K562 (cell line): ENCODE data around the gene DBP. TPM values are rescaled to one million over a fixed set of nuclear protein-coding genes. Genes with fewer than 3 reads are reported as not detected.

Source experiments
- ATAC-seq: fragments of 200-7000 bp; cut with Tn5 transposase; 3 replicates; pipeline ENCODE4 v1.9.1; 2020; ENCODE audit warnings: moderate library complexity
- BruUV-seq: library from RNA; stranded (reverse); fragments of 400-500 nt; replicated peaks from 2 replicates; lab custom pipeline; 2021; lab: Mats Ljungman, UMichigan
- CTCF ChIA-PET: fragments of 300-600 bp; formaldehyde crosslinking; extraction: SDS; loops from one replicate; lab custom pipeline; 2021; ENCODE audit warnings: low intra/inter-chr PET ratio; lab: Yijun Ruan, JAX
- POLR2A ChIA-PET: fragments of 300-600, 350-650 bp; sonication (Branson Sonifier 250); formaldehyde crosslinking; extraction: SDS; loops from one replicate; lab custom pipeline; 2021; ENCODE audit warnings: antibody characterized with exemption, inconsistent platforms; lab: Yijun Ruan, JAX
- DNase-seq, 4 experiments: peaks; one replicate each; pipeline versions ENCODE4 v3.0.0 to v3.0.0-alpha.2; 2011 to 2018; ENCODE audit warnings: low spot score in 3 of 4, mixed read lengths in 3 of 4; ENCODE audit errors: extremely low read depth in 1 of 4
- FAIRE-seq: peaks from 2 replicates; lab custom pipeline; 2011; peaks lifted over from hg19 to GRCh38; lab: Jason Lieb, UNC
- H2AFZ ChIP-seq: 2 replicates; pipeline ENCODE4 v1.6.0; 2011; ENCODE audit warnings: low read depth, low read length, control low read depth, inconsistent platforms
- H3K27ac ChIP-seq: fragments of 200-600 bp; 3 replicates; pipeline ENCODE4 v1.8.0; 2011; ENCODE audit warnings: low read depth, mild to moderate bottlenecking, control low read depth, inconsistent platforms, low read length, moderate library complexity, mixed read lengths; ENCODE audit errors: extremely low read depth
- H3K27me3 ChIP-seq, 2 experiments: fragments of 300-600 bp in 1 of 2; 2 replicates in 1 of 2; 3 replicates in 1 of 2; pipeline versions ENCODE4 v1.6.0 to v1.8.0; 2011; ENCODE audit warnings: inconsistent platforms in 2 of 2, low read length in 2 of 2, mild to moderate bottlenecking in 1 of 2, mixed read lengths in 1 of 2, moderate library complexity in 1 of 2; ENCODE audit not compliant: control insufficient read depth in 2 of 2, insufficient read depth in 2 of 2
- H3K36me3 ChIP-seq: fragments of 300-600 bp; 3 replicates; pipeline ENCODE4 v1.8.0; 2011; ENCODE audit warnings: mild to moderate bottlenecking, low read length, inconsistent platforms; ENCODE audit not compliant: control insufficient read depth, insufficient read depth
- H3K4me1 ChIP-seq, 2 experiments: fragments of 200-600 bp in 1 of 2; replicated peaks in 1 of 2; 2 replicates in 1 of 2; 3 replicates in 1 of 2; pipeline versions ENCODE4 v1.5.1 to v1.8.0; 2011; ENCODE audit warnings: inconsistent platforms in 2 of 2, low read length in 2 of 2, mild to moderate bottlenecking in 1 of 2, mixed read lengths in 1 of 2, moderate library complexity in 1 of 2; ENCODE audit not compliant: control insufficient read depth in 2 of 2, insufficient read depth in 2 of 2
- H3K4me2 ChIP-seq: 2 replicates; pipeline ENCODE4 v1.6.1; 2011; ENCODE audit warnings: low read length, control low read depth, inconsistent platforms, mixed read lengths; ENCODE audit not compliant: insufficient read depth
- H3K4me3 ChIP-seq: fragments of 200-600 bp; sonication (generic), shearing (Covaris generic); 2 replicates; pipeline ENCODE4 v1.5.1; 2016; ENCODE audit warnings: control low read depth, inconsistent platforms
- H3K79me2 ChIP-seq: fragments of 200-600 bp; 3 replicates; pipeline ENCODE4 v1.8.0; 2011; ENCODE audit warnings: low read length, inconsistent platforms; ENCODE audit not compliant: control insufficient read depth, insufficient read depth
- H3K9ac ChIP-seq, 2 experiments: 2 replicates each; pipeline versions ENCODE4 v1.6.0 to v1.6.1; 2011; ENCODE audit warnings: low read depth in 2 of 2, low read length in 2 of 2, control low read depth in 1 of 2, inconsistent platforms in 1 of 2, mild to moderate bottlenecking in 1 of 2, mixed read lengths in 1 of 2; ENCODE audit not compliant: insufficient read depth in 1 of 2
- H3K9me1 ChIP-seq: one replicate; pipeline ENCODE4 v1.6.0; 2011; ENCODE audit warnings: inconsistent platforms, mild to moderate bottlenecking, low read length, moderate library complexity; ENCODE audit not compliant: control insufficient read depth, insufficient read depth
- H3K9me3 ChIP-seq: replicated peaks from 2 replicates; pipeline ENCODE4 v1.5.1; 2011; ENCODE audit warnings: low read depth, low read length, inconsistent platforms; ENCODE audit not compliant: control insufficient read depth, insufficient read depth
- H4K20me1 ChIP-seq: replicated peaks from 2 replicates; pipeline ENCODE4 v1.6.1; 2011; ENCODE audit warnings: low read length, inconsistent platforms, mixed read lengths; ENCODE audit not compliant: control insufficient read depth, insufficient read depth
- BRD9 ChIP-seq: fragments of 450-650 bp; IDR thresholded peaks from 2 replicates; pipeline ENCODE4 v1.6.1; 2018; ENCODE audit warnings: low read depth; ENCODE audit not compliant: partially characterized antibody
- HCFC1 ChIP-seq: IDR thresholded peaks from 2 replicates; pipeline ENCODE4 v1.6.1; 2012; ENCODE audit warnings: low read depth, low read length, improper control_type of control experiment
- HDAC1 ChIP-seq, 2 experiments: fragments of 450-650 bp; IDR thresholded peaks; 2 replicates each; pipeline ENCODE4 v1.6.1; 2016 to 2017; ENCODE audit warnings: inconsistent platforms in 1 of 2, mild to moderate bottlenecking in 1 of 2, moderate library complexity in 1 of 2
- LARP7 ChIP-seq: fragments of 450-650 bp; IDR thresholded peaks from 2 replicates; pipeline ENCODE4 v1.6.1; 2016
- SMARCA5 ChIP-seq: fragments of 450-650 bp; IDR thresholded peaks from 2 replicates; pipeline ENCODE4 v1.6.1; 2016
- UBTF ChIP-seq, 2 experiments: IDR thresholded peaks; 2 replicates each; pipeline ENCODE4 v1.6.1; 2012; ENCODE audit warnings: improper control_type of control experiment in 2 of 2, low read depth in 2 of 2, low read length in 2 of 2, borderline replicate concordance in 1 of 2
- ZBTB26 ChIP-seq: fragments of 450-650 bp; formaldehyde crosslinking; IDR thresholded peaks from 2 replicates; pipeline ENCODE4 v1.4.0; 2022; ENCODE audit warnings: missing genetic modification characterization
- ZNF274 ChIP-seq: IDR thresholded peaks from 2 replicates; pipeline ENCODE4 v1.6.1; 2011; ENCODE audit warnings: low read depth, mild to moderate bottlenecking, low read length, moderate library complexity, borderline replicate concordance
- ZNF316 ChIP-seq: fragments of 450-650 bp; IDR thresholded peaks from 2 replicates; pipeline ENCODE4 v1.6.1; 2016
- WGBS: fragments of 100-300 bp; shearing (Covaris generic); methylation state at CpG from one replicate; pipeline ENCODE4 v1.1.6; 2016; ENCODE audit warnings: low coverage, mixed read lengths; ENCODE audit not compliant: insufficient coverage; ENCODE audit errors: missing lambda C conversion rate; 5-methylcytosine and 5-hydroxymethylcytosine counted together
- in situ Hi-C: fragments of 300-500 bp; cut with MboI; formaldehyde crosslinking; loops from 4 replicates; pipeline ENCODE4 v1.15.0; 2018; ENCODE audit warnings: inconsistent platforms, mixed read lengths
- intact Hi-C: fragments of 100-400 bp; cut with micrococcal nuclease; formaldehyde crosslinking; loops from 2 replicates; pipeline ENCODE4 v1.14.2; 2022
- polyA plus RNA-seq, 8 experiments: library from polyadenylated mRNA; depleted of rRNA in 4 of 8; stranded (reverse) in 5 of 8; unstranded in 3 of 8; fragments of >200 nt; fragmentation: Nextera tagmentation in 2 of 8; fragmentation: Illumina TruSeq in 1 of 8; extraction: Ambion mirVana in 2 of 8; extraction: Trizol in 1 of 8; gene quantifications; 2 replicates each; pipeline versions ENCODE4 v1.2.1 to v1.2.3, GENCODE V29; 2011 to 2014; ENCODE audit warnings: inconsistent platforms in 1 of 8, missing spikeins in 1 of 8
- total RNA-seq, 7 experiments: library from RNA; depleted of rRNA in 6 of 7; stranded (reverse); fragments of >200 nt in 6 of 7; fragmentation: Illumina TruSeq in 2 of 7; extraction: Trizol in 2 of 7; gene quantifications; 2 replicates each; pipeline versions ENCODE4 v1.2.1 to v1.2.3, GENCODE V29; 2011 to 2021; ENCODE audit warnings: low replicate concordance in 1 of 7
- TF ChIP-seq, protein P1 (sequence below): fragments of 450-650 bp; IDR thresholded peaks from 2 replicates; pipeline ENCODE4 v1.6.1; 2018; ENCODE audit warnings: mild to moderate bottlenecking, low read depth; ENCODE audit not compliant: partially characterized antibody
- TF ChIP-seq, protein P2 (sequence below), 2 experiments: fragments of 450-650 bp; IDR thresholded peaks; 2 replicates each; pipeline ENCODE4 v1.6.1; 2016

DBP gene
- total and polyA plus RNA-seq, 9 of the 15 experiments (the other 6 are each of a cell fraction or from before 2014, with no cell fraction given): 0.25 to 5.5 (median 1.8) TPM

- peak overlapping the region; percentile 56; the same call in 1 of the 3 replicates for H3K27ac ChIP-seq
- TF ChIP-seq ZBTB26 (CRISPR knock-in tag) (peak; percentile 81; the same call in 1 of the 2 replicates), UBTF (IDR thresholded peaks at IDR 0.05; ENCODE audit: borderline replicate concordance in 1 of 2, low read depth in 2 of 2, low read length in 2 of 2) (no peak), ZNF274 (no peak), HCFC1 (no peak), SMARCA5 (0 out of 2 replicates have a peak, but pooled peaks have one; percentile 45), ZNF316 (peak; percentile 35; the same call in 1 of the 2 replicates), LARP7 (0 out of 2 replicates have a peak, but pooled peaks have one; percentile 72), BRD9 (no peak), HDAC1 (IDR thresholded peaks at IDR 0.05) (peak in 1 of 2 experiments; percentile 68; a peak in 2 of 4 replicates)
- TF ChIP-seq, protein P1, sequence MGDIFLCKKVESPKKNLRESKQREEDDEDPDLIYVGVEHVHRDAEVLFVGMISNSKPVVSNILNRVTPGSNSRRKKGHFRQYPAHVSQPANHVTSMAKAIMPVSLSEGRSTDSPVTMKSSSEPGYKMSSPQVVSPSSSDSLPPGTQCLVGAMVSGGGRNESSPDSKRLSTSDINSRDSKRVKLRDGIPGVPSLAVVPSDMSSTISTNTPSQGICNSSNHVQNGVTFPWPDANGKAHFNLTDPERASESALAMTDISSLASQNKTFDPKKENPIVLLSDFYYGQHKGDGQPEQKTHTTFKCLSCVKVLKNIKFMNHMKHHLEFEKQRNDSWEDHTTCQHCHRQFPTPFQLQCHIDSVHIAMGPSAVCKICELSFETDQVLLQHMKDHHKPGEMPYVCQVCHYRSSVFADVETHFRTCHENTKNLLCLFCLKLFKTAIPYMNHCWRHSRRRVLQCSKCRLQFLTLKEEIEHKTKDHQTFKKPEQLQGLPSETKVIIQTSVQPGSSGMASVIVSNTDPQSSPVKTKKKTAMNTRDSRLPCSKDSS: peak; percentile 10
- TF ChIP-seq, protein P2, sequence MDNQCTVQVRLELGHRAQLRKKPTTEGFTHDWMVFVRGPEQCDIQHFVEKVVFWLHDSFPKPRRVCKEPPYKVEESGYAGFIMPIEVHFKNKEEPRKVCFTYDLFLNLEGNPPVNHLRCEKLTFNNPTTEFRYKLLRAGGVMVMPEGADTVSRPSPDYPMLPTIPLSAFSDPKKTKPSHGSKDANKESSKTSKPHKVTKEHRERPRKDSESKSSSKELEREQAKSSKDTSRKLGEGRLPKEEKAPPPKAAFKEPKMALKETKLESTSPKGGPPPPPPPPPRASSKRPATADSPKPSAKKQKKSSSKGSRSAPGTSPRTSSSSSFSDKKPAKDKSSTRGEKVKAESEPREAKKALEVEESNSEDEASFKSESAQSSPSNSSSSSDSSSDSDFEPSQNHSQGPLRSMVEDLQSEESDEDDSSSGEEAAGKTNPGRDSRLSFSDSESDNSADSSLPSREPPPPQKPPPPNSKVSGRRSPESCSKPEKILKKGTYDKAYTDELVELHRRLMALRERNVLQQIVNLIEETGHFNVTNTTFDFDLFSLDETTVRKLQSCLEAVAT (IDR thresholded peaks at IDR 0.05): 0 out of 4 replicates have a peak, but pooled peaks have one; percentile 13 to 51
Measured at GRCh38 chr19:48635966-48636858, 967 bp downstream of the DBP start.

More at GRCh38 chr19:48635966-48636858, 967 bp downstream of the DBP start:
- Histone ChIP-seq H3K9me3 (no peaks in the 10 kb centered on the region), H3K4me3 (peak overlapping the region; percentile 51), H2AFZ (0 out of 2 replicates have a peak overlapping the region, but pooled peaks have one; percentile 56), H3K79me2 (peaks cover 27% of the 10 kb centered on the region; the same call in 2 of the 3 replicates), H3K4me1 (peaks cover 47 to 77% of the 10 kb centered on the region in 2 experiments), H3K4me2 (peak overlapping the region; percentile 100), H3K36me3 (no peaks in the 10 kb centered on the region; the same call in 2 of the 3 replicates), H3K9me1 (peaks cover 4% of the 10 kb centered on the region), H3K27me3 (no peaks in the 10 kb centered on the region), H4K20me1 (0 out of 2 replicates have a peak, but pooled peaks cover 4% of the 10 kb centered on the region), H3K9ac (peak overlapping the region; percentile 56 to 90; a peak in 3 of 4 replicates)
- in situ Hi-C loops (no loop called here), intact Hi-C loops (no loop called here)
- ATAC-seq: no peak
- CTCF ChIA-PET: no interaction called here
- no peak for DNase-seq
- no peak for FAIRE-seq
- 3% methylated on average over 25 of the region's 35 CpGs for WGBS
- BruUV-seq: no TSS peak
- POLR2A ChIA-PET: interaction anchor here (0.6 to 1.9 kb wide), 5 partner anchors 11 to 141 kb away, joined by 3 to 9 read pairs (median 3); partner anchors contain the start of genes RPL18 and SPHK2
